Adrenal gland (tissue), 12 donors: Measurements from ENCODE around the gene NIPBL. TPM values are rescaled to one million over a fixed set of nuclear protein-coding genes. Genes with fewer than 3 reads are reported as not detected.

ENCODE experiments used
- DNase-seq, 7 donors: peaks; one replicate each; pipeline ENCODE4 v3.0.0-alpha.2; 2019 to 2020
- H3K27ac ChIP-seq, 5 donors: fragments of 200-600 bp; sonication (generic) in 4 of 5; 1 replicate in 3 of 5; 2 replicates in 2 of 5; pipeline versions ENCODE4 v1.5.1 to v1.8.0; 2016 to 2020; ENCODE audit warnings: mild to moderate bottlenecking in 1 of 5
- H3K27me3 ChIP-seq: fragments of 200-600 bp; 2 replicates; pipeline ENCODE4 v1.8.0; 2021
- H3K36me3 ChIP-seq, 2 donors: fragments of 200-600 bp; replicated peaks in 1 of 2; 1 replicate in 1 of 2; 2 replicates in 1 of 2; pipeline versions ENCODE4 v1.5.1 to v1.8.0; 2018 to 2022
- H3K4me1 ChIP-seq, 2 donors: fragments of 200-600 bp; replicated peaks in 1 of 2; 1 replicate in 1 of 2; 2 replicates in 1 of 2; pipeline versions ENCODE4 v1.5.1 to v1.8.0; 2018 to 2021
- H3K4me3 ChIP-seq, 4 donors: fragments of 200-600 bp; sonication (generic) in 3 of 4; one replicate each; pipeline ENCODE4 v1.5.1; 2016 to 2018
- H3K9me3 ChIP-seq, 3 donors: fragments of 200-600 bp; sonication (generic) in 1 of 3; replicated peaks in 1 of 3; 1 replicate in 2 of 3; 2 replicates in 1 of 3; pipeline versions ENCODE4 v1.5.1 to v1.8.0; 2016 to 2021
- CTCF ChIP-seq, 6 experiments: fragments of 450-650 bp in 4 of 6; fragments of 200-600 bp in 2 of 6; sonication (generic) in 1 of 6; IDR thresholded peaks; 1 replicate in 5 of 6; 2 replicates in 1 of 6; pipeline versions ENCODE4 v1.5.1 to v1.8.0; 2016 to 2021; ENCODE audit warnings: antibody characterized with exemption in 6 of 6, mild to moderate bottlenecking in 2 of 6, moderate library complexity in 1 of 6
- POLR2A ChIP-seq, 2 donors: fragments of 450-650 bp; IDR thresholded peaks; one replicate each; pipeline ENCODE4 v1.6.1; 2017; ENCODE audit warnings: antibody characterized with exemption in 2 of 2, mild to moderate bottlenecking in 2 of 2, moderate library complexity in 1 of 2
- WGBS, 4 donors: extraction: QIAGEN DNeasy Blood & Tissue Kit in 2 of 4; methylation state at CpG; one replicate each; pipeline versions ENCODE4 v1.1.5 to v1.1.7; 2013 to 2017; 5-methylcytosine and 5-hydroxymethylcytosine counted together
- intact Hi-C, 2 donors: fragments of 100-400 bp; cut with DNase I; formaldehyde crosslinking; loops; one replicate each; pipeline versions ENCODE4 v1.14.1 to v1.15.0; 2022 to 2023
- polyA plus RNA-seq, 3 donors: library from polyadenylated mRNA; stranded (reverse); fragments of 200-250 nt in 2 of 3; fragments of 350-450 nt in 1 of 3; fragmentation: Illumina TruSeq in 1 of 3; extraction: RNeasy Lipid Tissue Mini Kit (QIAGEN cat#74804) in 1 of 3; gene quantifications; one replicate each; pipeline ENCODE4 v1.2.3, GENCODE V29; 2013 to 2014
- total RNA-seq, 9 donors: library from RNA; depleted of rRNA in 4 of 9; stranded (reverse); fragments of >200 nt in 4 of 9; fragments of 120-200 nt in 1 of 9; fragmentation: NEBNext Ultra II Directional in 1 of 9; extraction: Animal tissue kit (Norgen Biotek cat#: 25700) in 1 of 9; gene quantifications; one replicate each; pipeline versions ENCODE4 v1.1.0 to v1.2.4, GENCODE V29; 2013 to 2023
- donor health status: healthy with polysubstance abuse.
- donor health status: Bipolar disorder and iron deficiency.
- donor health status: DM: yes; HTN: yes; CAD: no.
- donor health status: DM: no; HTN: no; CAD: no.
- donor health status: DM: no; HTN: no; CAD: no.
- donor health status: DM: yes; HTN: yes; CAD: no.

NIPBL gene
- total and polyA plus RNA-seq, 12 donors, result 15.7 to 54.5 (median 41.9) TPM

GRCh38 chr5:36944607-36945225 lies 68.1 kb downstream of the NIPBL start:
- Histone ChIP-seq H3K4me3 (no peak overlapping the region), H3K4me1 (peaks cover 16 to 37% of the 10 kb centered on the region in 2 donors), H3K27me3 (no peaks in the 10 kb centered on the region), H3K36me3 (no peaks in the 10 kb centered on the region), H3K27ac (no peak overlapping the region), H3K9me3 (no peaks in the 10 kb centered on the region)
- TF ChIP-seq CTCF (IDR thresholded peaks at IDR 0.05) (peak in 5 of 6 experiments; percentile 30 to 64 (median 58)), POLR2A (IDR thresholded peaks at IDR 0.05) (no peak)
- 67 to 71% (median 70%) methylated on average over 4 of the region's 4 CpGs for WGBS, 4 donors
- intact Hi-C loops, result loop anchor here in 1 of 2 donors (10.0 kb wide), 1 partner anchor 70 kb away; the partner anchor contains the start of gene NIPBL
- DNase-seq, result no peak

- no peak overlapping the region for H3K27ac ChIP-seq
- no peak for DNase-seq
- TF ChIP-seq POLR2A (IDR thresholded peaks at IDR 0.05), result no peak
- TF ChIP-seq CTCF (IDR thresholded peaks at IDR 0.05), result no peak
- no peak overlapping the region for H3K4me3 ChIP-seq
- peaks cover 10 to 37% of the 10 kb centered on the region in 2 donors for H3K4me1 ChIP-seq
- H3K27me3 ChIP-seq, result no peaks in the 10 kb centered on the region
- H3K36me3 ChIP-seq, result no peaks in the 10 kb centered on the region
- intact Hi-C loops, result loop anchor here in 1 of 2 donors (10.0 kb wide), 1 partner anchor 71 kb away; the partner anchor contains the start of gene NIPBL
- no peaks in the 10 kb centered on the region for H3K9me3 ChIP-seq
Measured at GRCh38 chr5:36945687-36946086, 69.1 kb downstream of the NIPBL start.

- intact Hi-C loops, result loop anchor here in 1 of 2 donors (10.0 kb wide), 1 partner anchor 71 kb away; the partner anchor contains the start of gene NIPBL
- H3K4me3 ChIP-seq, result no peak overlapping the region
- no peak for DNase-seq
- H3K4me1 ChIP-seq, result peaks cover 10 to 39% of the 10 kb centered on the region in 2 donors
- TF ChIP-seq POLR2A (IDR thresholded peaks at IDR 0.05) (no peak), CTCF (IDR thresholded peaks at IDR 0.05) (no peak)
- H3K27ac ChIP-seq, result no peak overlapping the region
- no peaks in the 10 kb centered on the region for H3K27me3 ChIP-seq
- H3K9me3 ChIP-seq, result no peaks in the 10 kb centered on the region
- no peaks in the 10 kb centered on the region for H3K36me3 ChIP-seq
Measured at GRCh38 chr5:36946101-36946500, 69.5 kb downstream of the NIPBL start.

GRCh38 chr5:36948041-36948440 lies 71.5 kb downstream of the NIPBL start:
- DNase-seq, result no peak
- no peak overlapping the region for H3K4me3 ChIP-seq
- no peaks in the 10 kb centered on the region for H3K27me3 ChIP-seq
- no peaks in the 10 kb centered on the region for H3K36me3 ChIP-seq
- no peak for TF ChIP-seq CTCF (IDR thresholded peaks at IDR 0.05)
- no peak for TF ChIP-seq POLR2A (IDR thresholded peaks at IDR 0.05)
- intact Hi-C loops, result loop anchor here in 1 of 2 donors (10.0 kb wide), 1 partner anchor 73 kb away; the partner anchor contains the start of gene NIPBL
- H3K27ac ChIP-seq, result no peak overlapping the region
- H3K9me3 ChIP-seq, result no peaks in the 10 kb centered on the region
- H3K4me1 ChIP-seq, result peaks cover 10 to 39% of the 10 kb centered on the region in 2 donors
